ENCODE data around the gene PPP1R37. TPM values are rescaled to one million over a fixed set of nuclear protein-coding genes. Genes with fewer than 3 reads are reported as not detected.
A peak's percentile ranks its signal among the peaks of the same experiment; 100 is the strongest.

Gene PPP1R37
- total and polyA plus RNA-seq, 2 donors (not counting 3 experiments of a cell fraction or from before 2014, with no cell fraction given) = 16.2 to 27.1 TPM

GRCh38 chr19:45079911-45080370, 13.0 kb upstream of the PPP1R37 start:
- peak overlapping the region; percentile 80 for H3K9ac ChIP-seq (replicated peaks; ENCODE audit: extremely low read depth, insufficient read depth, low read length)
- no peaks in the 10 kb centered on the region for H3K9me3 ChIP-seq (replicated peaks; ENCODE audit: control insufficient read depth, insufficient read depth, low read length)
- intact Hi-C loops (cut with micrococcal nuclease) = loop anchor here (1.0 to 5.0 kb wide), 2 partner anchors 11 to 43 kb away; partner anchors contain the start of gene CLASRP
- no peaks in the 10 kb centered on the region for H3K9me1 ChIP-seq (replicated peaks; ENCODE audit: control insufficient read depth, extremely low read depth, insufficient read depth, low read length)
- dilution Hi-C loops (cut with MboI; ENCODE audit: extremely low pct_ligation_motif_present, low sequenced_read_pairs) = no loop called here
- FAIRE-seq = peak; percentile 71
- ChIA-PET CTCF (interaction anchor here (1.8 to 2.0 kb wide), 2 partner anchors 11 to 20 kb away, joined by 10 to 16 read pairs; no protein-coding TSS in a partner anchor), POLR2A (no interaction called here)
- no peak for DNase-seq (ENCODE audit: low read depth, low spot score)
- TSS peak; percentile 35 for BruUV-seq (replicated peaks)
- peak overlapping the region; percentile 83 for H3K4me2 ChIP-seq (ENCODE audit: insufficient read depth, low read length)
- H3K79me2 ChIP-seq (ENCODE audit: control insufficient read depth, insufficient read depth, low read length) = peaks cover 43% of the 10 kb centered on the region
- no peak overlapping the region for H2AFZ ChIP-seq (ENCODE audit: low read depth, low read length)
- H4K20me1 ChIP-seq (replicated peaks; ENCODE audit: control insufficient read depth, extremely low read depth, insufficient read depth, low read length) = no peaks in the 10 kb centered on the region
- peak overlapping the region; percentile 50 for H3K27ac ChIP-seq (ENCODE audit: insufficient read depth, low read depth, low read length)
- H3K27me3 ChIP-seq (ENCODE audit: control insufficient read depth in 2 of 2, insufficient read depth in 2 of 2, low read length in 2 of 2) = no peaks in the 10 kb centered on the region
- H3K36me3 ChIP-seq (ENCODE audit: control insufficient read depth in 2 of 2, extremely low read depth in 1 of 2, insufficient read depth in 2 of 2, low read length in 2 of 2) = peaks cover 0 to 4% of the 10 kb centered on the region in 2 experiments
- TF ChIP-seq, protein P1, sequence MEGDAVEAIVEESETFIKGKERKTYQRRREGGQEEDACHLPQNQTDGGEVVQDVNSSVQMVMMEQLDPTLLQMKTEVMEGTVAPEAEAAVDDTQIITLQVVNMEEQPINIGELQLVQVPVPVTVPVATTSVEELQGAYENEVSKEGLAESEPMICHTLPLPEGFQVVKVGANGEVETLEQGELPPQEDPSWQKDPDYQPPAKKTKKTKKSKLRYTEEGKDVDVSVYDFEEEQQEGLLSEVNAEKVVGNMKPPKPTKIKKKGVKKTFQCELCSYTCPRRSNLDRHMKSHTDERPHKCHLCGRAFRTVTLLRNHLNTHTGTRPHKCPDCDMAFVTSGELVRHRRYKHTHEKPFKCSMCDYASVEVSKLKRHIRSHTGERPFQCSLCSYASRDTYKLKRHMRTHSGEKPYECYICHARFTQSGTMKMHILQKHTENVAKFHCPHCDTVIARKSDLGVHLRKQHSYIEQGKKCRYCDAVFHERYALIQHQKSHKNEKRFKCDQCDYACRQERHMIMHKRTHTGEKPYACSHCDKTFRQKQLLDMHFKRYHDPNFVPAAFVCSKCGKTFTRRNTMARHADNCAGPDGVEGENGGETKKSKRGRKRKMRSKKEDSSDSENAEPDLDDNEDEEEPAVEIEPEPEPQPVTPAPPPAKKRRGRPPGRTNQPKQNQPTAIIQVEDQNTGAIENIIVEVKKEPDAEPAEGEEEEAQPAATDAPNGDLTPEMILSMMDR (IDR thresholded peaks at IDR 0.05; ENCODE audit: extremely low read depth in 1 of 2, insufficient read depth in 1 of 2, low read depth in 1 of 2, low read length in 2 of 2) = no peak
- TF ChIP-seq MYC (IDR thresholded peaks at IDR 0.05; ENCODE audit: low read depth, low read length) (no peak), EZH2 (IDR thresholded peaks at IDR 0.05; ENCODE audit: borderline replicate concordance, low read depth, low read length, severe bottlenecking) (no peak), JUN (IDR thresholded peaks at IDR 0.05; ENCODE audit: borderline replicate concordance, insufficient read depth, insufficient read length, low read depth) (no peak), POLR2A (IDR thresholded peaks at IDR 0.05; ENCODE audit: low read depth, low read length) (no peak)
- TF ChIP-seq, protein P2, sequence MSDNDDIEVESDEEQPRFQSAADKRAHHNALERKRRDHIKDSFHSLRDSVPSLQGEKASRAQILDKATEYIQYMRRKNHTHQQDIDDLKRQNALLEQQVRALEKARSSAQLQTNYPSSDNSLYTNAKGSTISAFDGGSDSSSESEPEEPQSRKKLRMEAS (IDR thresholded peaks at IDR 0.05; ENCODE audit: insufficient read depth, insufficient read length) = no peak
- peaks cover 16% of the 10 kb centered on the region for H3K4me1 ChIP-seq (ENCODE audit: control insufficient read depth, extremely low read depth, insufficient read depth, low read length)
- H3K4me3 ChIP-seq (replicated peaks in 1 of 3; ENCODE audit: insufficient read depth in 1 of 3, low read depth in 1 of 3, low read length in 3 of 3) = peak overlapping the region; percentile 57 to 79 (median 58)

All from endothelial cell of umbilical vein (primary cell).